MM.1S (cell line): ENCODE measurements around the gene KLRC1.

ENCODE experiments used
- EZH2phosphoT487 ChIP-seq: fragments of 300-600 bp; sonication (generic); IDR thresholded peaks from 2 replicates; pipeline ENCODE4 v1.6.1; 2018; ENCODE audit warnings: antibody characterized with exemption, low read length
- TF ChIP-seq, protein P1 (sequence below): fragments of 300-600 bp; sonication (generic); IDR thresholded peaks from 2 replicates; pipeline ENCODE4 v1.5.1; 2016; ENCODE audit warnings: antibody characterized with exemption, low read length, mixed read lengths

DNA sequence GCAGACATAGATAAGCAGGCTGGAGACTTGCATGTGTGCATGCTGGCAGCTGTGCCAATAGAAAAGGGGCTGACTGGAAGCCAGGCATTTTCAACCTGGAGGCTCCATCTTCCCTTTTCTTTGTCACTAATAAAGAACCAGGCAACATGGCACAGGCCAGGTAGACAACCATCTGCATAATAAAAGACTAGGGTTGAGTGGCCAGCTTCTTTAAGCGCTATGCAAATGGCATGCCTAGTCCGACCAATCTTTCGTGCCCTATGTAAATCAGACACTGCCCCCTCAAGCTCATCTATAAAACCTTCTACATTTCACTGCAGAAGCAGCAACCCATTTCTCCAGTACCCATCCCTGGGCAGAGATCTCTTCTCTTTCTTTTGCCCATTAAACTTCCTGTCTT, 4.6 kb upstream of the KLRC1 start:
- TF ChIP-seq, protein P1, sequence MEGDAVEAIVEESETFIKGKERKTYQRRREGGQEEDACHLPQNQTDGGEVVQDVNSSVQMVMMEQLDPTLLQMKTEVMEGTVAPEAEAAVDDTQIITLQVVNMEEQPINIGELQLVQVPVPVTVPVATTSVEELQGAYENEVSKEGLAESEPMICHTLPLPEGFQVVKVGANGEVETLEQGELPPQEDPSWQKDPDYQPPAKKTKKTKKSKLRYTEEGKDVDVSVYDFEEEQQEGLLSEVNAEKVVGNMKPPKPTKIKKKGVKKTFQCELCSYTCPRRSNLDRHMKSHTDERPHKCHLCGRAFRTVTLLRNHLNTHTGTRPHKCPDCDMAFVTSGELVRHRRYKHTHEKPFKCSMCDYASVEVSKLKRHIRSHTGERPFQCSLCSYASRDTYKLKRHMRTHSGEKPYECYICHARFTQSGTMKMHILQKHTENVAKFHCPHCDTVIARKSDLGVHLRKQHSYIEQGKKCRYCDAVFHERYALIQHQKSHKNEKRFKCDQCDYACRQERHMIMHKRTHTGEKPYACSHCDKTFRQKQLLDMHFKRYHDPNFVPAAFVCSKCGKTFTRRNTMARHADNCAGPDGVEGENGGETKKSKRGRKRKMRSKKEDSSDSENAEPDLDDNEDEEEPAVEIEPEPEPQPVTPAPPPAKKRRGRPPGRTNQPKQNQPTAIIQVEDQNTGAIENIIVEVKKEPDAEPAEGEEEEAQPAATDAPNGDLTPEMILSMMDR, result no peak
- TF ChIP-seq EZH2phosphoT487, result no peak
